AG10803 (cell line): Measurements from ENCODE around the gene CCDC8.

Experiments
- DNase-seq: peaks from one replicate; pipeline ENCODE4 v3.0.0; 2010; ENCODE audit warnings: low read depth
- H3K4me3 ChIP-seq: 2 replicates; pipeline ENCODE4 v1.5.1; 2011; ENCODE audit warnings: mild to moderate bottlenecking, low read length, control low read depth
- TF ChIP-seq, protein P1 (sequence below): conservative IDR thresholded peaks from 2 replicates; pipeline ENCODE4 v1.5.1; 2011; ENCODE audit warnings: mild to moderate bottlenecking, low read length, control low read depth, inconsistent platforms

The CCDC8 gene

DNA sequence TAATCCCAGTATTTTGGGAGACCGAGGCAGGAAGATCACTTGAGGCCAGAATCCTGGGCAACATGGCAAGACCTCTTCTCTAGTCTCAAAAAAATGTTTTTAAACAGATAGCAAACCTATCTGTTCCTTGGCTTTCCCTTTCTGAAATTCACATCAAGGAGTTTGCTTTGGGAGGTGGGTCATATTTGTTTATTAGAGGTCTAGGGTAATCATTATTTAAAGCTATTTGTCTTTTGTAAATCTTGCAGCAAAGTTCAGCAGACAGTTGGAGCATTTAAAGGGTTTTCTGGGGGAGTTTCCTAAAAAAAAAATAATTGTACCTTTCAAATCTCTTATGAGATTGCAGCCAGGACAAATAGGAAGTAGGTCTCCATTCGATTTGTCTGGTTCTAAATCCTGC is 49.0 kb downstream of the CCDC8 start:
- DNase-seq = no peak
- TF ChIP-seq, protein P1, sequence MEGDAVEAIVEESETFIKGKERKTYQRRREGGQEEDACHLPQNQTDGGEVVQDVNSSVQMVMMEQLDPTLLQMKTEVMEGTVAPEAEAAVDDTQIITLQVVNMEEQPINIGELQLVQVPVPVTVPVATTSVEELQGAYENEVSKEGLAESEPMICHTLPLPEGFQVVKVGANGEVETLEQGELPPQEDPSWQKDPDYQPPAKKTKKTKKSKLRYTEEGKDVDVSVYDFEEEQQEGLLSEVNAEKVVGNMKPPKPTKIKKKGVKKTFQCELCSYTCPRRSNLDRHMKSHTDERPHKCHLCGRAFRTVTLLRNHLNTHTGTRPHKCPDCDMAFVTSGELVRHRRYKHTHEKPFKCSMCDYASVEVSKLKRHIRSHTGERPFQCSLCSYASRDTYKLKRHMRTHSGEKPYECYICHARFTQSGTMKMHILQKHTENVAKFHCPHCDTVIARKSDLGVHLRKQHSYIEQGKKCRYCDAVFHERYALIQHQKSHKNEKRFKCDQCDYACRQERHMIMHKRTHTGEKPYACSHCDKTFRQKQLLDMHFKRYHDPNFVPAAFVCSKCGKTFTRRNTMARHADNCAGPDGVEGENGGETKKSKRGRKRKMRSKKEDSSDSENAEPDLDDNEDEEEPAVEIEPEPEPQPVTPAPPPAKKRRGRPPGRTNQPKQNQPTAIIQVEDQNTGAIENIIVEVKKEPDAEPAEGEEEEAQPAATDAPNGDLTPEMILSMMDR = no peak
- no peak overlapping the region for H3K4me3 ChIP-seq

DNA sequence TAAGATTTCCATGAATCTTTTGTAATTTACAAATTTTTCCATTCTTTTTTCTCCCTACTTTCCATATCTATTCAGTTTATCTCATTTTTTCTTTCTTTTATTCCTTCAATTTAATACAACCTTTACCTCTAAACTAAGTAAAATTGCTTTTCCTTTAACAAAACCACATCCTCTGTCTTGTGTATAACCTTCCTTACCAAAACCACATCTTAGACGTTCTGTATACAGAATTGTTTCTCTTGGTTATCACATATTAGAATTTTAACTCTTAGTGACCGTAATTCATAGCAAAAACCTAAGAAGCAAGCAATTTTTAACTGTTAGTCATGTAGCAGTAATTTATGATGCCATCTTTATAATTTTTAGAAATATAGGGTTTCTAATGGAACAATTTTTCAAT is 51.4 kb downstream of the CCDC8 start:
- TF ChIP-seq, protein P1 = no peak
- H3K4me3 ChIP-seq = no peak overlapping the region
- DNase-seq = no peak
